ENCODE measurements around the gene HAUS8. TPM values are rescaled to one million over a fixed set of nuclear protein-coding genes. Genes with fewer than 3 reads are reported as not detected.
A peak's percentile ranks its signal among the peaks of the same experiment; 100 is the strongest.

HAUS8 gene
- total and polyA plus RNA-seq, 10 donors: 7.7 to 24.5 (median 14.6) TPM

DNA sequence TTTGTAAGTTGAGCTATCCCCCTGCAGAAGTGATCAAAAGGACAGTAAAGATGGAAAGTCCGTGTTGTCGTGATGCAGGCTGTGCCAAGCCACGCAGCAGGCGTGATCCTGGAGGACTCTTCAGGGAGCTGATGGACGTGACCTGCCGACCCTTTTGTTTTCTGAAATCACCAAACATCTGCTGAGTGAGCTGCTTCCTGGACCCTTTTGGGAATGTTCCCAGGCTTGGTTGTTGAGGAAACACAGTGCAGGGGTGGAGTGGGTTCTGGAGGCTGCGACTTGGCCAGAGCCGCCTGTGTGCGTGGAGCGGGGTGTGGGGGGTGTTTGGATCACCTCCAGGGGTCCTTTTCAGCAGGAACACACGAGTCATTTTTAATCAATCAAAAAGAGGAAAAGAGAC is 33.3 kb downstream of the HAUS8 start:
- intact Hi-C loops (cut with DNase I; ENCODE audit: low total_unique reads): no loop called here
- no peak overlapping the region for H3K27ac ChIP-seq
- 36 to 44% (median 39%) methylated on average over 11 of the region's 11 CpGs for WGBS, 5 donors
- DNase-seq: no peak
- no peak overlapping the region for H3K4me3 ChIP-seq
- peaks cover 0 to 14% (median 0%) of the 10 kb centered on the region in 7 donors for H3K27me3 ChIP-seq (replicated peaks in 1 of 7)
- no peaks in the 10 kb centered on the region for H3K4me1 ChIP-seq
- TF ChIP-seq POLR2A (IDR thresholded peaks at IDR 0.05) (no peak), POLR2AphosphoS5 (IDR thresholded peaks at IDR 0.05) (peak in 1 of 3 donors; percentile 46)
- TF ChIP-seq, protein P1, sequence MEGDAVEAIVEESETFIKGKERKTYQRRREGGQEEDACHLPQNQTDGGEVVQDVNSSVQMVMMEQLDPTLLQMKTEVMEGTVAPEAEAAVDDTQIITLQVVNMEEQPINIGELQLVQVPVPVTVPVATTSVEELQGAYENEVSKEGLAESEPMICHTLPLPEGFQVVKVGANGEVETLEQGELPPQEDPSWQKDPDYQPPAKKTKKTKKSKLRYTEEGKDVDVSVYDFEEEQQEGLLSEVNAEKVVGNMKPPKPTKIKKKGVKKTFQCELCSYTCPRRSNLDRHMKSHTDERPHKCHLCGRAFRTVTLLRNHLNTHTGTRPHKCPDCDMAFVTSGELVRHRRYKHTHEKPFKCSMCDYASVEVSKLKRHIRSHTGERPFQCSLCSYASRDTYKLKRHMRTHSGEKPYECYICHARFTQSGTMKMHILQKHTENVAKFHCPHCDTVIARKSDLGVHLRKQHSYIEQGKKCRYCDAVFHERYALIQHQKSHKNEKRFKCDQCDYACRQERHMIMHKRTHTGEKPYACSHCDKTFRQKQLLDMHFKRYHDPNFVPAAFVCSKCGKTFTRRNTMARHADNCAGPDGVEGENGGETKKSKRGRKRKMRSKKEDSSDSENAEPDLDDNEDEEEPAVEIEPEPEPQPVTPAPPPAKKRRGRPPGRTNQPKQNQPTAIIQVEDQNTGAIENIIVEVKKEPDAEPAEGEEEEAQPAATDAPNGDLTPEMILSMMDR (IDR thresholded peaks at IDR 0.05 in 8 of 11, conservative IDR thresholded peaks at IDR 0.05 in 3 of 11): no peak
- H3K9me3 ChIP-seq: no peaks in the 10 kb centered on the region
- H3K36me3 ChIP-seq: no peaks in the 10 kb centered on the region

DNA sequence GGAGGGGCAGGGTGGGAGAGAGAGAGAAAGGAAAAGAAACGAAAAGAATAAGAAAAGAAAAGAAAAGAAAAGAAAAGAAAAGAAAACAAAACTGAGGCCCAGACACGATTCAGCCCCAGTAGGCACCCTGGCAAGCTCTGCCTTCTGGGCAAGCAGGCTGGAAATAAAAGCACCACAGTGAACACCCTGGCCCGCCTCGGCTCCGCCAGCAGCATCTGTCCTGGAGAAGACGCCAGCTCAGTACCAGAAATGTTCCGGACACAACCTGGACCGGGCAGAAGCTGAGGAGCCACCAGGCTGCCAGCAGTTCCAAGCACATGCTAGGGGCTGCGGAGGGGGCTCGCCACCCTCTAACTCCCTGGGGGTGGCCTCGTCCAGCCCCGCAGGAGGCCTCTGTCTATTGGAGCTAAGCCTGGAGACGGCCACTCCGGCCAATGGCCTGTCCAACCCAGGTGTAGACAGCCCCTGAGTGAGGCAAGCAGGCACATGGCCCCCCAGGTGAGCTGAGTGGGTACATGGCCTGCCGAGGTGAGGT is 37.2 kb downstream of the HAUS8 start:
- no peak for DNase-seq
- H3K36me3 ChIP-seq: no peaks in the 10 kb centered on the region
- H3K4me1 ChIP-seq: no peaks in the 10 kb centered on the region
- H3K9me3 ChIP-seq: no peaks in the 10 kb centered on the region
- intact Hi-C loops (cut with DNase I; ENCODE audit: low total_unique reads): no loop called here
- H3K27me3 ChIP-seq (replicated peaks in 1 of 7): peaks cover 0 to 21% (median 0%) of the 10 kb centered on the region in 7 donors
- 77 to 89% (median 80%) methylated on average over 13 to 15 of the region's 15 CpGs for WGBS, 5 donors
- no peak overlapping the region for H3K4me3 ChIP-seq
- TF ChIP-seq, protein P1 (IDR thresholded peaks at IDR 0.05 in 8 of 11, conservative IDR thresholded peaks at IDR 0.05 in 3 of 11): no peak
- no peak for TF ChIP-seq POLR2AphosphoS5 (IDR thresholded peaks at IDR 0.05)
- no peak for TF ChIP-seq POLR2A (IDR thresholded peaks at IDR 0.05)
- H3K27ac ChIP-seq: no peak overlapping the region

DNA sequence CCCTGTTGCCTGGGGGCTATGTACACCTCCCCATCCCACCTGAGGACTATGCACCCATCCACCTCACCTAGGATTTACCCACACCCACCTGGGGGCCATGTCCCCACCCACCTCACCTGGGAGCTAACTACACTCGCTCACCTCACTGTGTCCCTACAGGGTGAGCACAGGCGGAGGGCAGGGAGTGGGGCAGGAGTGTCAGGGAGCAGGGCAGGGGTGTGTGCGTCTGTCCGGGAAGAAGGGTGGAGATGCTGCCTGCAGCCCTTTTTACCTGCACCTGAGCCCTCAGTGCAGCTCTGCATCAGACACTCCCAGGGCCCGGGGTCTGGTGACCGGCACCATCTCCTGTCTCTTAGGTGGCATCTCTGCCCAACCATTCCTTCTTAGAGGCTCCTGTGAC is 38.1 kb downstream of the HAUS8 start:
- no peak overlapping the region for H3K4me3 ChIP-seq
- intact Hi-C loops (cut with DNase I; ENCODE audit: low total_unique reads): no loop called here
- no peaks in the 10 kb centered on the region for H3K36me3 ChIP-seq
- no peaks in the 10 kb centered on the region for H3K9me3 ChIP-seq
- DNase-seq: no peak
- WGBS, 5 donors: 89 to 97% (median 91%) methylated on average over 5 to 6 of the region's 6 CpGs
- H3K27me3 ChIP-seq (replicated peaks in 1 of 7): peaks cover 0 to 21% (median 0%) of the 10 kb centered on the region in 7 donors
- no peak overlapping the region for H3K27ac ChIP-seq
- TF ChIP-seq, protein P1 (IDR thresholded peaks at IDR 0.05 in 8 of 11, conservative IDR thresholded peaks at IDR 0.05 in 3 of 11): no peak
- TF ChIP-seq POLR2A (IDR thresholded peaks at IDR 0.05): no peak
- TF ChIP-seq POLR2AphosphoS5 (IDR thresholded peaks at IDR 0.05): no peak
- H3K4me1 ChIP-seq: no peaks in the 10 kb centered on the region

DNA sequence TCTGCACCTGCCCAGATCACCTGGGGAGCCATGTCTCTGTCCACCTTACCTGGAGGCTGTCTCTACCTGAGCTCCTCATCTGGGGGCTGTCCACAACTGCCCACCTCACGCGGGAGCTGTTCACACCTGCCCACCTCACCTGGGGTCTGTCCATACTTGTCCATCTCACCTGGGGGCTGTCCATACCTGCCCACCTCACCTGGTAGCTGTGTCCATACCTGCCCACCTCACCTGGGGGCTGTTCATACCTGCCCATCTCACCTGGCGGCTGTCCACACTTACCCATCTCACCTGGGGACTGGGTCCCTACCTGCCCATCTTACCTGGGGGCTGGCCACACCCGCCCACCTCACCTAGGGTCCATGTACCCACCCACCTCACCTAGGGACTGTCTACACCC is 38.6 kb downstream of the HAUS8 start:
- no peaks in the 10 kb centered on the region for H3K4me1 ChIP-seq
- TF ChIP-seq POLR2A (IDR thresholded peaks at IDR 0.05) (no peak), POLR2AphosphoS5 (IDR thresholded peaks at IDR 0.05) (no peak)
- TF ChIP-seq, protein P1 (IDR thresholded peaks at IDR 0.05 in 8 of 11, conservative IDR thresholded peaks at IDR 0.05 in 3 of 11): no peak
- 85 to 93% (median 89%) methylated on average over 4 of the region's 4 CpGs for WGBS, 5 donors
- H3K36me3 ChIP-seq: no peaks in the 10 kb centered on the region
- DNase-seq: no peak
- H3K27ac ChIP-seq: no peak overlapping the region
- no peaks in the 10 kb centered on the region for H3K9me3 ChIP-seq
- H3K27me3 ChIP-seq (replicated peaks in 1 of 7): peaks cover 0 to 21% (median 0%) of the 10 kb centered on the region in 7 donors
- H3K4me3 ChIP-seq: no peak overlapping the region
- intact Hi-C loops (cut with DNase I; ENCODE audit: low total_unique reads): no loop called here
